ENCODE data around the gene ATAD3B. TPM values are rescaled to one million over a fixed set of nuclear protein-coding genes. Genes with fewer than 3 reads are reported as not detected.
"Not testable (repeated sequence)": the region's sequence is repeated elsewhere in the genome, so short reads cannot be mapped to it uniquely, and the experiment has no call there.

The ATAD3B gene
- total RNA-seq, 1 donor from 2014 or later = 39.2 TPM

GRCh38 chr1:1529321-1529720 lies 57.8 kb downstream of the ATAD3B start:
- Mint-ChIP-seq H3K27ac (no peak overlapping the region), H3K4me3 (no peak overlapping the region), H3K4me1 (no peaks in the 10 kb centered on the region), H3K27me3 (ENCODE audit: low read depth) (no peaks in the 10 kb centered on the region), H3K36me3 (peaks cover 20% of the 10 kb centered on the region), H3K9me3 (peaks cover 6% of the 10 kb centered on the region)
- DNase-seq (ENCODE audit: low spot score in 2 of 2, unreplicated experiment in 2 of 2) = no peak
- no peak for TF ChIP-seq CTCF (IDR thresholded peaks at IDR 0.05; ENCODE audit: unreplicated experiment)

- no peak overlapping the region for H3K27ac Mint-ChIP-seq
- TF ChIP-seq CTCF (IDR thresholded peaks at IDR 0.05; ENCODE audit: unreplicated experiment) = no peak
- DNase-seq (ENCODE audit: low spot score in 2 of 2, unreplicated experiment in 2 of 2) = no peak
- H3K36me3 Mint-ChIP-seq = peaks cover 20% of the 10 kb centered on the region
- H3K27me3 Mint-ChIP-seq (ENCODE audit: low read depth) = no peaks in the 10 kb centered on the region
- H3K4me1 Mint-ChIP-seq = no peaks in the 10 kb centered on the region
- no peak overlapping the region for H3K4me3 Mint-ChIP-seq
- H3K9me3 Mint-ChIP-seq = peaks cover 6% of the 10 kb centered on the region
Measured at GRCh38 chr1:1529936-1530335, 58.4 kb downstream of the ATAD3B start.

GRCh38 chr1:1531947-1532346 lies 60.4 kb downstream of the ATAD3B start:
- Mint-ChIP-seq H3K27ac (no peak overlapping the region), H3K36me3 (peaks cover 20% of the 10 kb centered on the region), H3K4me1 (no peaks in the 10 kb centered on the region), H3K9me3 (peaks cover 6% of the 10 kb centered on the region), H3K27me3 (ENCODE audit: low read depth) (no peaks in the 10 kb centered on the region), H3K4me3 (no peak overlapping the region)
- TF ChIP-seq CTCF (IDR thresholded peaks at IDR 0.05; ENCODE audit: unreplicated experiment) = no peak
- no peak for DNase-seq (ENCODE audit: low spot score in 2 of 2, unreplicated experiment in 2 of 2)

GRCh38 chr1:1533176-1533893 lies 61.8 kb downstream of the ATAD3B start:
- H3K27ac Mint-ChIP-seq; H3K9me3 Mint-ChIP-seq; H3K27me3 Mint-ChIP-seq (ENCODE audit: low read depth); H3K4me3 Mint-ChIP-seq; DNase-seq (ENCODE audit: low spot score in 2 of 2, unreplicated experiment in 2 of 2); H3K4me1 Mint-ChIP-seq: not testable (repeated sequence)
- peaks cover 20% of the 10 kb centered on the region for H3K36me3 Mint-ChIP-seq

GRCh38 chr1:1533894-1534291 lies 62.3 kb downstream of the ATAD3B start:
- H3K4me1 Mint-ChIP-seq = not testable (repeated sequence)

GRCh38 chr1:1534401-1535154 lies 63.0 kb downstream of the ATAD3B start:
- Mint-ChIP-seq H3K27me3 (ENCODE audit: low read depth) (no peaks in the 10 kb centered on the region), H3K4me1 (no peaks in the 10 kb centered on the region), H3K9me3 (peaks cover 6% of the 10 kb centered on the region), H3K4me3 (no peak overlapping the region), H3K27ac (no peak overlapping the region), H3K36me3 (peaks cover 20% of the 10 kb centered on the region)
- no peak for TF ChIP-seq CTCF (IDR thresholded peaks at IDR 0.05; ENCODE audit: unreplicated experiment)
- no peak for DNase-seq (ENCODE audit: low spot score in 2 of 2, unreplicated experiment in 2 of 2)

More at GRCh38 chr1:1533894-1534291, 62.3 kb downstream of the ATAD3B start:
- DNase-seq (ENCODE audit: low spot score in 2 of 2, unreplicated experiment in 2 of 2); H3K27me3 Mint-ChIP-seq (ENCODE audit: low read depth); H3K9me3 Mint-ChIP-seq; H3K4me3 Mint-ChIP-seq; H3K27ac Mint-ChIP-seq: not testable (repeated sequence)
- peaks cover 20% of the 10 kb centered on the region for H3K36me3 Mint-ChIP-seq

Measured in mesothelial cell of epicardium (in vitro differentiated cells).